HL-60/S4 treated with retinoic acid at 250 ng/mL for 4 days and 3 days (cell line): ENCODE measurements around the gene FBRSL1.

ENCODE experiments used
- in situ Hi-C: fragments of 300-500 bp; cut with MboI; formaldehyde crosslinking; loops from 2 replicates; pipeline ENCODE4 v1.7.0; 2022; ENCODE audit warnings: low sequenced_read_pairs

FBRSL1 gene

DNA sequence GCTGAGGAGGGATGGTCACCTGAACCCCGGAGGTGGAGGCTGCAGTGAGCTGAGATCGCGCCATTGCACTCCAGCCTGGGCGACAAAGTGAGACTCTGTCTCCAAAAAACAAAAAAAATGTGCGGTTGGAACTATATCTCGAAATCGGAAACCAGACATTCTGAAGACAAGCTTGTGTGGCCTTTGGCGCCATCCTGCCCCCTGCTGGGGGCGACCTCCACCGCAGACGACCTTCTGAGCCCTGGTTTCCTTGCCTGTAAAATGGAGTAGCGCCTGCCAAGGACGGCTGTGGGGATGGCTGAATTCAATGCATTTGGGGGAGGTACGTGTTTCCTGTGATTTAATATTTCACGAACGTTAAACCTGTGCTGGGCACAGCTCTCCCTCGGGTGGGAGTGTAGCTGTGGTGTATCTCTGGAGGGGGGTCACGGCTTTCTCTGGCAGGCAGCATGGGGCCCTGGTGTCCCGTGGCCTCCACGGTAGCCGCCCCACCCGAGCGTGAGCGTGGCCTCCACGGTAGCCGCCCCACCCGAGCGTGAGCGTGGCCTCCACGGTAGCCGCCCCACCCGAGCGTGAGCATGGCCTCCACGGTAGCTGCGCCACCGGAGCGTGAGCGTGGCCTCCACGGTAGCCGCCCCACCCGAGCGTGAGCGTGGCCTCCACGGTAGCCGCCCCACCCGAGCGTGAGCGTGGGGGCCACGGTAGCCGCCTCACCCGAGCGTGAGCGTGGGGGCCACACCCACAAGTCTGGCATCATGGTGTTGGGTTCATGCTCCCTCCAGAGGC, 65.1 kb downstream of the FBRSL1 start:
- in situ Hi-C loops, result no loop called here

DNA sequence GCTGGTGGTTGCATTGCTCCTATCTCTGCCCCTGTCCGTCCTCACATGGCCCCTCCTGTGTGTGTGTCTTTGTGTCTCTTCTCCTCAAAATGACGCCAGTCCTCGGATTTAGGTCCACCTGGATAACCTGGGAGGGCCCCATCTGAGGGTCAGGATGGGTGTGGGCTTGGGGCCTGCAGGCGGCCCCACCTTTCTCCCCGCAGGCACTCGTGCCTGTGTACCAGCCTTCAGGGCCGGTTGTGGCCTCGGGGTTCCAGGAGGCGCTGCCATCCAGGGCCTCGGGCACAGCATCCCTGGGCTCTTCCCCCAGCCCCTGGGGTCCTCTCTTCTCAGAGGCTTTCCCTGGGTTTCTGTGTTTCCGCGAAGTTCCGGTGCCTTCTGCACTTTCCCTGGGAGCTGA, 65.7 kb downstream of the FBRSL1 start:
- in situ Hi-C loops, result no loop called here

DNA sequence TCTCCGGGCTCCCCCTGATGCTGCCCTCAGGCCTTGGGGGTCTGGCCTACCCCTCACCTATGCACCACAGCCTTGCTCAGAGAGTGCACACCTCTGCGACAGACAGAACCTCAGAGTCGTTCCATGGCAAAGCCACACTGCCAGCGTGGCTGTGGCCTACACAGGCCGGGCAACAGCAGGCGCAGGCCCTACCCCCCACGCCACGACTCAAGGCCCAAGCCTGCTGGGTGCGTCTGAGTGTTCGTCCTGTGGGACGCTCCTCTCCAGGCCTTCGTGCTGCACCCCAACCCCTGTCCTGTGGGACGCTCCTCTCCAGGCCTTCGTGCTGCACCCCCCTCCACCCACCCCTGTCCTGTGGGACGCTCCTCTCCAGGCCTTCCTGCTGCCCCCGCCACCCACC, 66.3 kb downstream of the FBRSL1 start:
- in situ Hi-C loops, result no loop called here

DNA sequence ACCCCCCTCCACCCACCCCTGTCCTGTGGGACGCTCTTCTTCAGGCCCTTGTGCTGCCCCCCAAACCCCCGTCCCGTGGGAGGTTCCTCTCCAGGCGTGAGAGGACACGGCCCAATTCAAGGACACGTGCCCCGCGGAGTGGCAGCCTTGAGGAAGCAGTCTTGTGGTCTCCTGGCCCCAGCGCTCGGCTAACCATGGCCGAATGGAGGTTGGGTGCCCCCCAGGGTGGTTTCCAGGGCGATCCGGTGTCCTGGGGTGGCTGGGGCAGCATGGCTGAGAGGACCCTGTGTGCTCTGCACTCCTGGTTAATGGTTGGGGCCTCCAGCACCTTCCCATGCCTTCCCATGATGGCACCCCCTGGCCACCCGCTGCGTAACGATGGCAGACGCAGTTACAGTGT, 66.8 kb downstream of the FBRSL1 start:
- in situ Hi-C loops, result no loop called here

DNA sequence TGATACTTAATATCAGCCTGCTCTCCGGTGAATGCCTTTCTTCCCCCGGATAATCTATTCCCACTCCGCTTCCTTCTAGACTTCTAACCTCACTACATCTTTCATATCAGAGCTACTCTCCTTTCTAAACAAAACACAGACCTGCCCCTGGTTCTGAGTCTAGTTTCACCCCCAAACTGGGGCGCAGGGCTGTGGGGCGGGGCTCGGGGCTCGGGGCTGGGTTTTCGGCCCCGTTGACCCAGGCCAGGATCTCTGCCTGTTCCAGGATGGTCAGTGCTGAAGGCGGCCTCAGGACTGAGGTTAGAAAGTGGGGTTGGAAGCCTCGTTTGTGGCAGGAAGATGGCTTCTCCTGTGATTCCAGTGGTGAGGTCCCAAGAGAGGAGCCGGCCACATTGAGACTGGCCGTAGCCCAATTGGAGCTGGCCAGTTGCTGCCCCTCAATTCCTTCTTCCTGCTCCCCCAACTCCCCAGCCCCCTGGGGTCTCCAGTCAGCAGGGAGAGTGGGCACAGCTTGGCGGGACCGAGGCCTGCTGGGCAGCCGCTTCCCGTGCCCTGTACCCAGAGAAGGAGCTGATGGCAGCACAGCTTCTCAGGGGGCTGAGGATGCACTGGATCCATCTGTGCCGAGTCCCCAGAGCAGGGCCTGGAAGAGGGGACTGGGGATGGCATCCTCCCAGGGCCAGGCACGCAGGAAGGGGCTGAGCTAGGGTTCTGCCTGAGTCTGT, 67.5 kb downstream of the FBRSL1 start:
- in situ Hi-C loops, result no loop called here

DNA sequence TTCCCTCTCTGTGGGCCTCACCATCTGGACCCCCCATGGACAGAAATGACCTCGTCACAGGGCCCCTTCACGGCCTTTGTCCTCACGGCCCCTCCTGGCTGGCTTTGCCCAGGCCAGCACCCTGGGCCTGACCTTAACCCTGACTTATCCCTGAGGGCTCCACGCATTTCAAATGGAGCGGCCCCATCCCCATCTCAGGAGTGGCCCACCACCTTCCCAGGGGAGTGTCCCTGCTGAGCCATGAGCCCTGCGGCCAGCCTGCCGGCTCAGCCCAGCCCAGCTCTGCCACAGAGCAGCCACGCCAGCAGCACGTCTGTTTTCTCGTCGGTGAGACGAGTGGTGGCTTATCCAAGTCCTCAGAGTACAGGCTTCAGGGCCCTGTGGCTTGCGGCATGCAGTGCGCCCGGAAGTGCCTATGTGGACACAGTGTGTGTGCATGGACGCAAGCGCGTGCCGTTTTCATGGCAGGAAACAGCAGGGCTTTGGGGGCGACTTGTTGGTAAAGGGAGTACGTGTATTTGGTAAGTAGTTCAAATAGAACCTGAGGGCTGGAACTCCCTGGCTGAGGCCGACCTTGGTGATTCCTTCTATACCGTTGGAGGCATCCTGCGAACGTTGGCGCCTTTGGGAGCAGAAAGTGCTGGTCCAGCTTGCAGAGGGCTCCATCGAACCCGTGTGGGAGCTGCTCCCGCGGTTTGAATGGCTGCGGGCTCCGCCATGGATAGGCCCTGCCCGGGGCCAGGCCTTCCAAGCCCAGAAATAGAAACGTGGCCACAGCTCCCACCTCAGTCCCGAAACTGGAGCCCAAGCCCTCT, 68.3 kb downstream of the FBRSL1 start:
- in situ Hi-C loops, result no loop called here

DNA sequence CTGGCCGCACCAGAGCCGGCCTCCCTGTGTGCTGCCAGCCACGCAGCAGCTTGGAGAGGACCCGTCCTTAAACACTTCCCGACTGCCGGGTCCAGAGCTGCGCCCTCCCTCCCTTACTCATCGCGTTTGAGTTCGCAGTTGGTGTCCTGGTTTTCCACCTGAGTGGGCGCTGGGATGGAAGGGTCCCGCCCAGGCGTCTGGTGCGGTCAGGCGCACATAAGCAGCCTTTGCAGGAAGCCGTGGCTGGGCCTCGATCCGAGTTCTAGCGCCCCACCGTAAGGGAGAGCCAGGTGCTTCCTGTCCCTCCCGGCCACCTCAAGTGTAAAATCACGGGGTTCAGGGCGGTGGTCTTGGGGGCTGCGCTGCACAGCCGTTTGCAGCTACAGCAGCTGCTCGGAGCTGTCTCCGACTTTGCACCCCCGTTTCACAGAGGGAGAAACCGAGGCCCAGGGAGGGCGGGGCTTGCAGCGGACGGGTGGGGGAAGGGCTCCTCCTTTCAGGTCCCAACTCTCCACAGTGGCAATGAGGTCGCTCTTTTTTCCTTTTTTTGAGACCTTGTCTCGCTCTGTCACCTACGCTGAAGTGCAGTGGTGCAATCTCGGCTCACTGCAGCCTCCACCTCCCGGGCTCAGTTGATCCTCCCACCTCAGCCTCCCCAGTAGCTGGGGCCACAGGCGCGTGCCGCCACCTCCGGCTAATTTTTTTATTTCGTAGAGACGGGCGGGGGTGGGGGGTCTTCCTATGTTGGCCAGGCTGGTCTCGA, 69.1 kb downstream of the FBRSL1 start:
- in situ Hi-C loops, result no loop called here

DNA sequence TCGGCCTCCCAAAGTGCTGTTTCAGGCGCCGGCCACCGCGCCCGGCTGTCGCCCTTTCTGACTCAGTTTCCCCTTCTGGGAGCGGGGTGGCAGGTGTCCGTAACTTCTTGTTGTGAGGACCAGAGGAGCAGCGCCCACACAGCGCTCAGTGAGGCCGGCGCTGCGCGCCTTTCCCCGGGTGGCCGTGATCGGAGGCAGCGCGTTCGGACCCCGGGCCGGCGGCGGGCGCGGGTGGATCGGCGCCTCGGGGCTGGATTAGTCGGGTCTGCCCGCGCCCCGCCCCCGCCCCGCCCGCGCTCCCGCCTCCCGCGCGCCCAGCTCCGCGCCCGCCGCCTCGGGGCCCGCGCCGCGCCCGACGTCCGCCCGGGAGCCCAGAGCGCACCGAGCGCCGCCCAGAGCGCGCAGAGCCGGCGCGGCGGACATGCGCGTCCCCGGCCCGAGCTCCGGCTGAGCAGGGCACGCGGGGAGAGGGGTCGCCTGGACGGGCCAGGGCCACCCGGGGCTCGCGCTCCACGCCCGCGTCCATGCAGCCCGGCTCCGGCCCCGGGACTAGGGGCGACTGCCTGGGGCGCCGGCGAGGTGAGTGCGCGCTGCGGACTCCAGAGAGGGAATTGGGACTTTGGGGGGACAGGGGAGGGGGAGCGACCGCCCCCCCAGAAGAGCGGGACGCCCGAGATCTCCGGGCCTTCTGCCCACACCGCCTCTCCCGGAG, 69.9 kb downstream of the FBRSL1 start:
- in situ Hi-C loops, result no loop called here

DNA sequence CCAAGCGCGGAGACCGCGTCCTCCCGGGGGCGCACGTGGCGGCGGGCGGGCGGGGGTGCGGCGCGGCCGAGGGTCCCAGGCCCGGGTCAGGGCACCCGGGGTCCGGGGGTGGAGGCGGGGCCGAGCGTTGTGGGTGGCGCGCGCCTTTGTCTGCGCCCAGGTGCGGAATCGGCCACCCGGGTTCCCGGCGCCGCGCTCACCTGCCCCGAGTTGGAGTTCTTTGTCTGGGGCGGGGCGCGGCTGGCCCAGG, 70.3 kb downstream of the FBRSL1 start:
- in situ Hi-C loops, result no loop called here

DNA sequence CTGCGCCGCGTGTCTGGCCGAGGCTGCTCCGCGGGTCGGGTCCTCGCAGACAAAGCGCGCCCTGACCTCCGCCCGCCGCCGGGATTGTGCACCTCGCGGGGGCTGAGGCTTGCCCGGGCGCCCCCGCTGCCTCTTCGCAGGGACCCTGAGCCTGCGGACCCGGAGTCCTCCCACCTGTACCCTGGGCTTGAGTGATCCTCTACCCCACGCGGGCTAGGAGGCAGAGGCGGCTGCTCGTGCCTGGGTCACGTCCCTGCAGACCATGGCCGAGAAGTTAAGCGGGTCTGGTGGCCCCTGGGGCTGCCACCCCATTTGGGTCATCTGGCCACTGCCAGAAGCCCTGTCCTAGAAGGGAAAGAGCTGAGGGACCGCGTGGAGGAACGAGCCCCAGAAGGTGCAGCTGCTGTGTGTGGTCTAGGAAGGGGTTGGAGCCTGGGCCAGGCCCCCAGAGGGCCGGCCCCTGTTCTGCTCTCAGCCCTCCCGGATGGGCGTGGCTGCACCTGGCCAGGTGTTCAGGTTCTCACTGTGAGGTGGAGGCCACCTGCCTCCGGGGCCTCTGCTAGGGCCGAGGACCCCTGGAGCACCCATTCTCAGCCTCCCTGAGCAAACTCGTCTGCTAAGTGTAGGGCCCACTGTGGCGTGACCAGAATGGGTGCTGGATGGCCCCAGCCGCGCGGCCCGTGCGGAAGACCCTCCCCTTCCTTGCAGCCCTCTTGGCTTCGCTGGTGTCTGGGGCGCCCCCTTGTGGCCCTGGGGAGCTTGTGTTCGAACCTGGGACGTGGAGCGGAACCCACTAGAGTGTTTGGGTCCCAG, 70.9 kb downstream of the FBRSL1 start:
- in situ Hi-C loops, result no loop called here
